Trophoblast cell (in vitro differentiated cells and primary cell): ENCODE measurements around the gene GABRG3.
A peak's percentile ranks its signal among the peaks of the same experiment; 100 is the strongest.

Source experiments
- DNase-seq, 2 donors: peaks; one replicate each; pipeline ENCODE4 v3.0.0-alpha.2; 2016
- H2AFZ ChIP-seq: 2 replicates; pipeline ENCODE4 v1.6.1; 2013; ENCODE audit warnings: low read length, moderate library complexity, mild to moderate bottlenecking; ENCODE audit not compliant: insufficient read depth, poor library complexity
- H2AK5ac ChIP-seq: 2 replicates; pipeline ENCODE4 v1.6.1; 2013; ENCODE audit warnings: mild to moderate bottlenecking, low read length
- H2BK120ac ChIP-seq: 2 replicates; pipeline ENCODE4 v1.6.1; 2013; ENCODE audit warnings: low read length, mild to moderate bottlenecking, moderate library complexity; ENCODE audit not compliant: insufficient read depth, poor library complexity
- H2BK12ac ChIP-seq: 2 replicates; pipeline ENCODE4 v1.6.1; 2013; ENCODE audit warnings: mild to moderate bottlenecking, low read length, moderate library complexity
- H2BK5ac ChIP-seq: 2 replicates; pipeline ENCODE4 v1.6.1; 2013; ENCODE audit warnings: low read length, low read depth, moderate library complexity, mild to moderate bottlenecking; ENCODE audit not compliant: poor library complexity
- H3K14ac ChIP-seq: 2 replicates; pipeline ENCODE4 v1.6.1; 2013; ENCODE audit warnings: mild to moderate bottlenecking, low read length
- H3K18ac ChIP-seq: 2 replicates; pipeline ENCODE4 v1.6.1; 2013; ENCODE audit warnings: mild to moderate bottlenecking, low read length
- H3K23ac ChIP-seq: 2 replicates; pipeline ENCODE4 v1.6.1; 2013; ENCODE audit warnings: low read length
- H3K27ac ChIP-seq: 2 replicates; pipeline ENCODE4 v1.5.1; 2013; ENCODE audit warnings: low read depth, mild to moderate bottlenecking, inconsistent platforms, low read length, moderate library complexity
- H3K27me3 ChIP-seq: 2 replicates; pipeline ENCODE4 v1.6.1; 2013; ENCODE audit warnings: inconsistent platforms, mild to moderate bottlenecking, low read length, moderate library complexity; ENCODE audit not compliant: insufficient read depth
- H3K36me3 ChIP-seq, 2 experiments: 1 replicate in 1 of 2; 2 replicates in 1 of 2; pipeline ENCODE4 v1.6.1; 2013; ENCODE audit warnings: low read length in 2 of 2, mild to moderate bottlenecking in 2 of 2, moderate library complexity in 1 of 2; ENCODE audit not compliant: insufficient read depth in 2 of 2, control insufficient read depth in 1 of 2
- H3K4ac ChIP-seq: 2 replicates; pipeline ENCODE4 v1.6.1; 2013; ENCODE audit warnings: low read depth, mild to moderate bottlenecking, low read length, moderate library complexity
- H3K4me1 ChIP-seq, 2 experiments: 1 replicate in 1 of 2; 2 replicates in 1 of 2; pipeline ENCODE4 v1.6.1; 2013; ENCODE audit warnings: low read length in 2 of 2, mild to moderate bottlenecking in 2 of 2, moderate library complexity in 1 of 2; ENCODE audit not compliant: insufficient read depth in 2 of 2, control insufficient read depth in 1 of 2
- H3K4me2 ChIP-seq: 2 replicates; pipeline ENCODE4 v1.6.1; 2013; ENCODE audit warnings: inconsistent platforms, mild to moderate bottlenecking, low read length, moderate library complexity
- H3K4me3 ChIP-seq: 2 replicates; pipeline ENCODE4 v1.5.1; 2013; ENCODE audit warnings: mild to moderate bottlenecking, low read depth, low read length, inconsistent platforms
- H3K79me1 ChIP-seq: one replicate; pipeline ENCODE4 v1.6.1; 2013; ENCODE audit warnings: low read length
- H3K79me2 ChIP-seq: 2 replicates; pipeline ENCODE4 v1.6.1; 2013; ENCODE audit warnings: low read length, mild to moderate bottlenecking; ENCODE audit not compliant: control insufficient read depth, insufficient read depth, poor library complexity
- H3K9ac ChIP-seq: 2 replicates; pipeline ENCODE4 v1.6.1; 2013; ENCODE audit warnings: mild to moderate bottlenecking, low read length
- H3K9me3 ChIP-seq: 2 replicates; pipeline ENCODE4 v1.6.1; 2013; ENCODE audit warnings: low read depth, mild to moderate bottlenecking, control low read depth, inconsistent platforms, low read length; ENCODE audit not compliant: insufficient read depth
- H4K12ac ChIP-seq: 2 replicates; pipeline ENCODE4 v1.6.1; 2013; ENCODE audit warnings: low read depth, mild to moderate bottlenecking, low read length, moderate library complexity
- H4K8ac ChIP-seq: 2 replicates; pipeline ENCODE4 v1.6.1; 2013; ENCODE audit warnings: low read depth, mild to moderate bottlenecking, low read length, moderate library complexity
- H4K91ac ChIP-seq: one replicate; pipeline ENCODE4 v1.6.1; 2013; ENCODE audit warnings: low read depth, mild to moderate bottlenecking, low read length, moderate library complexity
- WGBS: extraction: QIAGEN DNeasy Blood & Tissue Kit; methylation state at CpG from one replicate; pipeline ENCODE4 v1.1.7; 2013; ENCODE audit warnings: missing lambda C conversion rate; ENCODE audit not compliant: insufficient read length, insufficient coverage; ENCODE audit errors: extremely low coverage; 5-methylcytosine and 5-hydroxymethylcytosine counted together

Gene GABRG3

GRCh38 chr15:27231811-27232210, 260.8 kb downstream of the GABRG3 start:
- no peak for DNase-seq
- H3K4me2 ChIP-seq, result no peak overlapping the region
- WGBS, result no CpG with 5 or more reads among the region's 2 CpGs
- no peaks in the 10 kb centered on the region for H3K9me3 ChIP-seq
- H3K27me3 ChIP-seq, result no peaks in the 10 kb centered on the region
- no peaks in the 10 kb centered on the region for H3K36me3 ChIP-seq
- no peak overlapping the region for H4K12ac ChIP-seq
- H3K23ac ChIP-seq, result no peak overlapping the region
- no peak overlapping the region for H3K27ac ChIP-seq
- no peak overlapping the region for H2AK5ac ChIP-seq
- peaks cover 15% of the 10 kb centered on the region for H3K79me1 ChIP-seq
- H3K4me1 ChIP-seq, result peaks cover 12 to 16% of the 10 kb centered on the region in 2 experiments
- no peak overlapping the region for H2BK120ac ChIP-seq
- H4K91ac ChIP-seq, result no peak overlapping the region
- H2AFZ ChIP-seq, result no peak overlapping the region
- no peak overlapping the region for H3K14ac ChIP-seq
- no peaks in the 10 kb centered on the region for H3K79me2 ChIP-seq
- H4K8ac ChIP-seq, result no peak overlapping the region
- no peak overlapping the region for H2BK12ac ChIP-seq
- H3K4ac ChIP-seq, result no peak overlapping the region
- no peak overlapping the region for H3K4me3 ChIP-seq
- no peak overlapping the region for H2BK5ac ChIP-seq
- H3K18ac ChIP-seq, result no peak overlapping the region
- no peak overlapping the region for H3K9ac ChIP-seq

DNA sequence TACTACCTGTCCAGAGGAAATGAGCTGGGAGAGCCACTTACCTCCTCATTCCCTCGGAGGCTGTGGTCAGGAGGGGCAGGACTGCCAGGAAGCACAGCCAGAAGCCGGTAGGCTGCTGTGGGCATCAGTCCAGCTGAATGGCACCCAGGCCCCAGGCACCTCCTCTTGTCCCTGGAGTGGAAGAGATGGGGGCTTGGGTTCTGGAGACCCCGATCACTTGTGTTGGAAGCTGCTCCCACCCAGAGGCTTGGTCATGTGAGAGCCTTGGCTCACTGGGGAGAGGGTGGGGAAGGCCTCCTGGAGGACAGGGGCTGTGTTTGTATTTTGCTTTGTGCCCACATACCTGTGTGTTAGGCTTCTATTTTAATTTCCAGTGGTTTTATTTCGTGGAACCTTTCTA, 261.9 kb downstream of the GABRG3 start:
- H3K27me3 ChIP-seq, result no peaks in the 10 kb centered on the region
- H3K23ac ChIP-seq, result no peak overlapping the region
- no peak for DNase-seq
- no peak overlapping the region for H4K8ac ChIP-seq
- H2AK5ac ChIP-seq, result peak overlapping the region; percentile 9
- no peak overlapping the region for H3K18ac ChIP-seq
- H3K4me3 ChIP-seq, result no peak overlapping the region
- no peaks in the 10 kb centered on the region for H3K79me2 ChIP-seq
- H4K91ac ChIP-seq, result no peak overlapping the region
- no peak overlapping the region for H2BK120ac ChIP-seq
- H3K36me3 ChIP-seq, result no peaks in the 10 kb centered on the region
- H3K9ac ChIP-seq, result no peak overlapping the region
- no peak overlapping the region for H2AFZ ChIP-seq
- no peak overlapping the region for H3K4ac ChIP-seq
- WGBS, result no CpG with 5 or more reads among the region's 4 CpGs
- H3K27ac ChIP-seq, result no peak overlapping the region
- H3K9me3 ChIP-seq, result no peaks in the 10 kb centered on the region
- peak overlapping the region; percentile 1 for H2BK12ac ChIP-seq
- H2BK5ac ChIP-seq, result no peak overlapping the region
- H3K4me1 ChIP-seq, result peaks cover 12 to 20% of the 10 kb centered on the region in 2 experiments
- H3K79me1 ChIP-seq, result peaks cover 15% of the 10 kb centered on the region
- no peak overlapping the region for H3K14ac ChIP-seq
- H3K4me2 ChIP-seq, result no peak overlapping the region
- no peak overlapping the region for H4K12ac ChIP-seq

DNA sequence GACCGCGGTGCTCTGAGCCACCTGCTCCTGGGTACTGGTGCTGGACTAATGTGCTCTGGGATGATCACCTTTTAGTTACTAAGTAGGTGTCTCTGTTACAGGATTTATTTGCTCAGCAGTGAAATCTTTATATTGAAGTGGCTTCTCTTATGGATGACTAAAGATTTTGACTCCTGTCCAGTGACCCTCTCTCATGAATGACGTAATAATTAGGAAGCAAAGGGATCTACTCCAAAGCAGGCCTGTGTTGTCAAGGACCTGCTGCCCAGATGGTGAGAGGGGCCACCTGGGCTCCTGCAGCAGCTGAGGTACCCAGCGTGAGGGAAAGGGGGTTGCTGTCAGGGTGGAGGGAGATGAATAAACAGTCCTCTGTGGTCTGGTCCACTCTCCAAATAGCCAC, 263.6 kb downstream of the GABRG3 start:
- Histone ChIP-seq H3K14ac (peak overlapping the region; percentile 56), H2AFZ (no peak overlapping the region), H4K91ac (peak overlapping the region; percentile 84), H3K79me1 (peaks cover 15% of the 10 kb centered on the region), H2BK12ac (peak overlapping the region; percentile 74), H3K4me2 (no peak overlapping the region), H3K4me1 (peaks cover 12 to 22% of the 10 kb centered on the region in 2 experiments), H3K9me3 (no peaks in the 10 kb centered on the region), H2BK5ac (peak overlapping the region; percentile 71), H3K36me3 (no peaks in the 10 kb centered on the region), H3K4ac (peak overlapping the region; percentile 35), H3K4me3 (no peak overlapping the region), H3K23ac (no peak overlapping the region), H4K12ac (no peak overlapping the region), H3K79me2 (no peaks in the 10 kb centered on the region), H2BK120ac (peak overlapping the region; percentile 55), H4K8ac (no peak overlapping the region), H2AK5ac (peak overlapping the region; percentile 64), H3K9ac (no peak overlapping the region), H3K27me3 (no peaks in the 10 kb centered on the region), H3K27ac (peak overlapping the region; percentile 15), H3K18ac (no peak overlapping the region)
- WGBS, result no CpG with 5 or more reads among the region's 4 CpGs
- no peak for DNase-seq

- Histone ChIP-seq H3K9me3 (no peaks in the 10 kb centered on the region), H3K9ac (no peak overlapping the region), H3K14ac (no peak overlapping the region), H4K91ac (no peak overlapping the region), H3K27me3 (no peaks in the 10 kb centered on the region), H4K12ac (no peak overlapping the region), H3K36me3 (no peaks in the 10 kb centered on the region), H2BK5ac (no peak overlapping the region), H2AK5ac (no peak overlapping the region), H4K8ac (no peak overlapping the region), H3K27ac (peak overlapping the region; percentile 76), H3K79me1 (peaks cover 15% of the 10 kb centered on the region), H3K4me1 (peaks cover 12 to 22% of the 10 kb centered on the region in 2 experiments), H3K4me2 (peak overlapping the region; percentile 24), H2BK12ac (no peak overlapping the region), H3K4ac (no peak overlapping the region), H3K79me2 (no peaks in the 10 kb centered on the region), H2BK120ac (no peak overlapping the region), H3K4me3 (no peak overlapping the region), H3K23ac (no peak overlapping the region), H2AFZ (no peak overlapping the region), H3K18ac (no peak overlapping the region)
- no CpG with 5 or more reads among the region's 4 CpGs for WGBS
- no peak for DNase-seq
These were observed 264.2 kb downstream of the GABRG3 start for GRCh38 chr15:27235161-27235560.
